ENCODE measurements around the gene SPINT2. TPM values are rescaled to one million over a fixed set of nuclear protein-coding genes. Genes with fewer than 3 reads are reported as not detected.
"Not testable (repeated sequence)": the region's sequence is repeated elsewhere in the genome, so short reads cannot be mapped to it uniquely, and the experiment has no call there.

Gene SPINT2
- total RNA-seq, 1 experiment from 2014 or later: not detected

DNA sequence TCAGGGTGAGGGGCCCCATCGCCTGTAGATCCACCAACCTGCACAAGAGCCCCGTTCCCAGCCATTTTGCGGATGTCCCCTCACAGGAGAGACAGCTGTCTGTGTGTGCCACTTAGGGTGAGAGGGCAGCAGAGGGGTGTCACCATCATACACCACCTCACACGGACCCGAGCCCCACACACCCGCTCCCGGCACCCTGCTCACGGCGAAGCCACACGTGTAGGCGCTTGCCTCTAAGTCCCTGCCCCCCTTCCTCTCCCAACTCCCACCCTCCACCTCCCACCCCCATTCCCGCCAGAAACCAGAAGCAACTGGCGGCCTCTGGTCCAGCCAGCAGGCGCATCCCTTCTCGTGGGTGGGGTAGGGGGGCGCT lies 36.4 kb upstream of the SPINT2 start:
- intact Hi-C loops (cut with micrococcal nuclease; ENCODE audit: unreplicated experiment): loop anchor here (5.0 to 10.0 kb wide), 3 partner anchors 83 to 323 kb away; partner anchors contain the start of genes CATSPERG, SIPA1L3 and WDR87
- no peaks in the 10 kb centered on the region for H3K36me3 ChIP-seq (ENCODE audit: insufficient read depth, low read length, poor library complexity, severe bottlenecking)
- BruUV-seq (replicated peaks): no TSS peak
- H3K9me3 ChIP-seq (ENCODE audit: low read depth, low read length, poor library complexity, severe bottlenecking): no peaks in the 10 kb centered on the region
- no peak for DNase-seq (ENCODE audit: low spot score)
- peaks cover 2% of the 10 kb centered on the region for H3K27me3 ChIP-seq (replicated peaks; ENCODE audit: insufficient read depth, low read depth, low read length, poor library complexity)
- H3K4me1 ChIP-seq (ENCODE audit: insufficient read depth, low read length, poor library complexity, severe bottlenecking): no peaks in the 10 kb centered on the region
- no peak overlapping the region for H3K4me3 ChIP-seq (ENCODE audit: low read depth, low read length, poor library complexity, severe bottlenecking)
- TF ChIP-seq EZH2 (IDR thresholded peaks at IDR 0.05; ENCODE audit: borderline replicate concordance, low read depth, low read length, poor library complexity, severe bottlenecking): no peak
- TF ChIP-seq, protein P1, sequence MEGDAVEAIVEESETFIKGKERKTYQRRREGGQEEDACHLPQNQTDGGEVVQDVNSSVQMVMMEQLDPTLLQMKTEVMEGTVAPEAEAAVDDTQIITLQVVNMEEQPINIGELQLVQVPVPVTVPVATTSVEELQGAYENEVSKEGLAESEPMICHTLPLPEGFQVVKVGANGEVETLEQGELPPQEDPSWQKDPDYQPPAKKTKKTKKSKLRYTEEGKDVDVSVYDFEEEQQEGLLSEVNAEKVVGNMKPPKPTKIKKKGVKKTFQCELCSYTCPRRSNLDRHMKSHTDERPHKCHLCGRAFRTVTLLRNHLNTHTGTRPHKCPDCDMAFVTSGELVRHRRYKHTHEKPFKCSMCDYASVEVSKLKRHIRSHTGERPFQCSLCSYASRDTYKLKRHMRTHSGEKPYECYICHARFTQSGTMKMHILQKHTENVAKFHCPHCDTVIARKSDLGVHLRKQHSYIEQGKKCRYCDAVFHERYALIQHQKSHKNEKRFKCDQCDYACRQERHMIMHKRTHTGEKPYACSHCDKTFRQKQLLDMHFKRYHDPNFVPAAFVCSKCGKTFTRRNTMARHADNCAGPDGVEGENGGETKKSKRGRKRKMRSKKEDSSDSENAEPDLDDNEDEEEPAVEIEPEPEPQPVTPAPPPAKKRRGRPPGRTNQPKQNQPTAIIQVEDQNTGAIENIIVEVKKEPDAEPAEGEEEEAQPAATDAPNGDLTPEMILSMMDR (conservative IDR thresholded peaks at IDR 0.05; ENCODE audit: low read depth, low read length): no peak
- no peak overlapping the region for H3K27ac ChIP-seq (ENCODE audit: low read depth, low read length, poor library complexity, severe bottlenecking)
- CTCF ChIA-PET: interaction anchor here (0.6 kb wide), 1 partner anchor 34 kb away, joined by 5 read pairs; no protein-coding TSS in a partner anchor
- POLR2A ChIA-PET (ENCODE audit: low non-redundant PET): no interaction called here

DNA sequence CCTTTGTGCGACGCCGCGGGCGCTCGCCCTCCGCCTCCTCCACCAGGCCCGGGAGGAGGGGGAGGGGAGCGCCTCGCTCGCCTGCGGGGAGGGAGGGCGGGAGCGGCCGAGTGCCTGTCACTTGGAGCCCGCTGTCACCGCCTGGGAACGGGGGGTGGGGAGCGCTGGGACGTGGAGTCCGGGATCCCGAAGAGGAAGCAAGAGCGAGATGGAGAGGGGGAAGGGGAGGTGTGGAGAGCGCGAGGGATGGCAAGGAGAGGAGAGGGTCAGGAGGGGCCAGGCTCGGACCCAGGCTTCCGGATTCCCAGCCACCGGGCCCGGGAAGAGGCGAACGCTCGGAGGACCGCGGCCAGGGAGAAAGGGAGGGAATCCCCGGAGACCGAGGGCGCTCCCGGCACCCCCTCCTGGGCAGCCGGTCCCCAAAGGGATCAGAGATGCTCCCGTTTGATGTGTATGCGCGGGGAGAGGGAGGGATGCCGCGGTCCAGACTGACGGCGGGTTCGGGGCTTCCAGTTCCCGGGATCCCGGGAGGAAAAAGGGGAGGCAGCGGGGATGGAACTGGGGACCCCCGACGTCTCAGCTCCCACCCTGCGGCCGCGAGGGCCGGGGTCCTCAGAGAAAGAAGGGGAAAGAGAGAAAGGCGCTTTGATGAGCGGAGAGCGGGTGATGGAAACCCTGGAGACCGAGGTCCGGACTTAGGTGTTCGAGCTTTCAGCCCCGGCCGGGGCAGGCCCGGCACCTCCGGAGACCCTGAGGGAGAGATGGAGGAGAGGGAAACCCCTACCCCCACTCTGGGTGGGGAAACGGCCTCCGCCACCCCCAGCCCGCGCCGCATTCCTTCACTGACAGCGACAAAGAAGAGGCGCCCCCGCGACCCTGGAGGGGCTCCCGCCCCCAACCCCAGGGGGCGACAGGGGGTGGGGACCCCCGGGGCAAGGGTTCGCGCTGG lies 35.6 kb upstream of the SPINT2 start:
- ChIA-PET POLR2A (ENCODE audit: low non-redundant PET) (no interaction called here), CTCF (no interaction called here)
- DNase-seq (ENCODE audit: low spot score): peak; percentile 55
- no TSS peak for BruUV-seq (replicated peaks)
- intact Hi-C loops (cut with micrococcal nuclease; ENCODE audit: unreplicated experiment): loop anchor here (5.0 to 10.0 kb wide), 3 partner anchors 84 to 324 kb away; partner anchors contain the start of genes CATSPERG, SIPA1L3 and WDR87
- H3K27ac ChIP-seq (ENCODE audit: low read depth, low read length, poor library complexity, severe bottlenecking): no peak overlapping the region
- no peaks in the 10 kb centered on the region for H3K36me3 ChIP-seq (ENCODE audit: insufficient read depth, low read length, poor library complexity, severe bottlenecking)
- no peak for TF ChIP-seq EZH2 (IDR thresholded peaks at IDR 0.05; ENCODE audit: borderline replicate concordance, low read depth, low read length, poor library complexity, severe bottlenecking)
- TF ChIP-seq, protein P1 (conservative IDR thresholded peaks at IDR 0.05; ENCODE audit: low read depth, low read length): no peak
- H3K27me3 ChIP-seq (replicated peaks; ENCODE audit: insufficient read depth, low read depth, low read length, poor library complexity): peaks cover 2% of the 10 kb centered on the region
- peak overlapping the region; percentile 54 for H3K4me3 ChIP-seq (ENCODE audit: low read depth, low read length, poor library complexity, severe bottlenecking)
- H3K9me3 ChIP-seq (ENCODE audit: low read depth, low read length, poor library complexity, severe bottlenecking): no peaks in the 10 kb centered on the region
- H3K4me1 ChIP-seq (ENCODE audit: insufficient read depth, low read length, poor library complexity, severe bottlenecking): no peaks in the 10 kb centered on the region

DNA sequence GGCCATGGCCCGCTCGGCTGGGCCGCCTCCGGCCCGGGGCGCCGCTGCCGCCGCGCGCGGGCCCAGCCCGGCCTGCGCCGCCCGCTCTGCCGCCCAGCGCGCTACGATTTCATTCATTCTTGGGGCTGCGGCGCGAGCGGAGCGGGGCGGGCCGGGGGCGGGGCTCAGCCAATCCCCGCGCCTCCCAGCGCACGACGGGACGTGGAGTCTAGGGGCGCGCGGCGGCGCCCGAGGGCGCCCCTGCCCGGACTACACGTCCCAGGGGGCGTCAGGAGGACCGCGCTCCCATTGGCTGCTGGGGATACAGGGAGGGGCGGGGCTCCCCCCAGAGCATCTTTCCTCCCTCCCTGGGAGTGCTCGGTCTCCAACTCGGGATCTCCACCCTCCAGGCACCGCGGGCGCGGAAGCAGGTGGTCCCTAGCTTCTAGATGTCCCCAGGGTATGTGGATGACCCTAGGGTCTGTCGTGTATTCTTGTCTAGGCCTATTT lies 34.7 kb upstream of the SPINT2 start:
- POLR2A ChIA-PET (ENCODE audit: low non-redundant PET): no interaction called here
- no peak overlapping the region for H3K27ac ChIP-seq (ENCODE audit: low read depth, low read length, poor library complexity, severe bottlenecking)
- intact Hi-C loops (cut with micrococcal nuclease; ENCODE audit: unreplicated experiment): loop anchor here (5.0 to 10.0 kb wide), 4 partner anchors 85 to 325 kb away; partner anchors contain the start of genes CATSPERG, FAM98C, SIPA1L3 and WDR87

DNA sequence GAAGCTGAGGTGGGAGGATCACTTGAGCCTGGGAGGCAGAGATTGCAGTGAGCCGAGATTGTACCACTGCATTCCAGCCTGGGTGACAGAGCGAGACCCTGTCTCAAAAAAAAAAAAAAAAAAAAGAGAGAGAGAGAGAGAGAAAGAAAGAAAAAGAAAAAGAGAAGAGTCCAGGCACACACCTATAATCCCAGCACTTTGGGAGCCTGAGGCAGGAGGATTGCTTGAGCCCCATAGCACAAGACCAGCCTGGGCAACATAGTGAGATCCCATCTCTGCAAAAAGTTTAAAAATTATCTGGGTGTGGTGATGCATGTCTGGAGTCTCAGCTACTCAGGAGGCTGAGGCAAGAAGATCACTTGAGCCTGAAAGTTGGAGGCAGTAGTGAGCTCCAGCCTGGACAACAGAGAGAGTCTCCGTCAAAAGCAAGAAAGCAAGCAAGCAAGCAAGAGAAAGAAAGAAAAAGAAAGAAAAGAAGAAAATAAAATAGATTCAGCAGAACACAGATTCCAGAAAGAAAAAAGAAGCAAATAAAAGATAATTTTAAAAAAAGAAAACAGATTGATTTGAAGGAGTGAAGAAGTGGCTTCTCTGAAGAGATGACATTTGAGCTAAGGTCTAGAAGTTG lies 33.8 kb upstream of the SPINT2 start:
- intact Hi-C loops (cut with micrococcal nuclease; ENCODE audit: unreplicated experiment): loop anchor here (10.0 kb wide), 1 partner anchor 174 kb away; the partner anchor contains the start of gene FAM98C
- H3K27ac ChIP-seq (ENCODE audit: low read depth, low read length, poor library complexity, severe bottlenecking); DNase-seq (ENCODE audit: low spot score); H3K4me3 ChIP-seq (ENCODE audit: low read depth, low read length, poor library complexity, severe bottlenecking); CTCF ChIA-PET; POLR2A ChIA-PET (ENCODE audit: low non-redundant PET); BruUV-seq (replicated peaks); H3K27me3 ChIP-seq (replicated peaks; ENCODE audit: insufficient read depth, low read depth, low read length, poor library complexity); H3K4me1 ChIP-seq (ENCODE audit: insufficient read depth, low read length, poor library complexity, severe bottlenecking); H3K36me3 ChIP-seq (ENCODE audit: insufficient read depth, low read length, poor library complexity, severe bottlenecking); H3K9me3 ChIP-seq (ENCODE audit: low read depth, low read length, poor library complexity, severe bottlenecking): not testable (repeated sequence)

More for the DNA sequence above, 34.7 kb upstream of the SPINT2 start:
- peak overlapping the region; percentile 54 for H3K4me3 ChIP-seq (ENCODE audit: low read depth, low read length, poor library complexity, severe bottlenecking)
- H3K36me3 ChIP-seq (ENCODE audit: insufficient read depth, low read length, poor library complexity, severe bottlenecking): no peaks in the 10 kb centered on the region
- H3K27me3 ChIP-seq (replicated peaks; ENCODE audit: insufficient read depth, low read depth, low read length, poor library complexity): peaks cover 2% of the 10 kb centered on the region
- no peaks in the 10 kb centered on the region for H3K9me3 ChIP-seq (ENCODE audit: low read depth, low read length, poor library complexity, severe bottlenecking)
- H3K4me1 ChIP-seq (ENCODE audit: insufficient read depth, low read length, poor library complexity, severe bottlenecking): no peaks in the 10 kb centered on the region
- TF ChIP-seq, protein P1 (conservative IDR thresholded peaks at IDR 0.05; ENCODE audit: low read depth, low read length): no peak
- TF ChIP-seq EZH2 (IDR thresholded peaks at IDR 0.05; ENCODE audit: borderline replicate concordance, low read depth, low read length, poor library complexity, severe bottlenecking): no peak
- BruUV-seq (replicated peaks): no TSS peak
- CTCF ChIA-PET: no interaction called here
- peak; percentile 91 for DNase-seq (ENCODE audit: low spot score)

Data from A673 (cell line).